A673 (cell line): ENCODE measurements around the gene TNIP1. TPM values are rescaled to one million over a fixed set of nuclear protein-coding genes. Genes with fewer than 3 reads are reported as not detected.

Experiments used
- BruUV-seq: library from RNA; stranded (reverse); fragments of 400-500 nt; replicated peaks from 2 replicates; lab custom pipeline; 2021; lab: Mats Ljungman, UMichigan
- CTCF ChIA-PET: fragments of 300-600 bp; sonication (Branson Sonifier 250); formaldehyde crosslinking; loops from one replicate; lab custom pipeline; 2022; ENCODE audit warnings: antibody characterized with exemption; lab: Charles Lee
- POLR2A ChIA-PET: fragments of 300-600 bp; sonication (Branson Sonifier 250); formaldehyde crosslinking; loops from one replicate; lab custom pipeline; 2022; ENCODE audit warnings: antibody characterized with exemption; ENCODE audit not compliant: low non-redundant PET; lab: Charles Lee
- DNase-seq: peaks from one replicate; pipeline ENCODE4 v3.0.0-alpha.2; 2015; ENCODE audit warnings: low spot score
- H3K27ac ChIP-seq: fragments of 200-600 bp; sonication (generic); 2 replicates; pipeline ENCODE4 v1.5.1; 2016; ENCODE audit warnings: mixed run types, low read depth, mild to moderate bottlenecking, mixed read lengths, antibody characterized with exemption, low read length; ENCODE audit not compliant: poor library complexity, severe bottlenecking
- H3K27me3 ChIP-seq: fragments of 200-600 bp; sonication (generic); replicated peaks from 2 replicates; pipeline ENCODE4 v1.6.1; 2017; ENCODE audit warnings: mixed run types, low read depth, mild to moderate bottlenecking, mixed read lengths, antibody characterized with exemption, low read length; ENCODE audit not compliant: insufficient read depth, poor library complexity
- H3K36me3 ChIP-seq: fragments of 200-600 bp; sonication (generic); 2 replicates; pipeline ENCODE4 v1.6.1; 2016; ENCODE audit warnings: mixed run types, mild to moderate bottlenecking, mixed read lengths, antibody characterized with exemption, low read length; ENCODE audit not compliant: insufficient read depth, poor library complexity, severe bottlenecking
- H3K4me1 ChIP-seq: fragments of 200-600 bp; sonication (generic); 2 replicates; pipeline ENCODE4 v1.6.1; 2017; ENCODE audit warnings: mixed run types, mild to moderate bottlenecking, mixed read lengths, antibody characterized with exemption, low read length; ENCODE audit not compliant: insufficient read depth, poor library complexity, severe bottlenecking
- H3K4me3 ChIP-seq: fragments of 200-600 bp; sonication (generic); 2 replicates; pipeline ENCODE4 v1.5.1; 2016; ENCODE audit warnings: low read depth, mixed run types, mild to moderate bottlenecking, mixed read lengths, low read length; ENCODE audit not compliant: poor library complexity, severe bottlenecking
- H3K9me3 ChIP-seq: fragments of 200-600 bp; sonication (generic); 2 replicates; pipeline ENCODE4 v1.6.1; 2016; ENCODE audit warnings: mixed run types, low read depth, mild to moderate bottlenecking, mixed read lengths, antibody characterized with exemption, low read length; ENCODE audit not compliant: poor library complexity, severe bottlenecking
- CTCF ChIP-seq: fragments of 300-800, 200-600 bp; sonication (generic); conservative IDR thresholded peaks from 2 replicates; pipeline ENCODE4 v1.5.1; 2017; ENCODE audit warnings: low read depth, mild to moderate bottlenecking, antibody characterized with exemption, low read length, moderate library complexity, mixed read lengths
- EZH2 ChIP-seq: fragments of 200-600 bp; sonication (generic); IDR thresholded peaks from 2 replicates; pipeline ENCODE4 v1.6.1; 2017; ENCODE audit warnings: borderline replicate concordance, low read depth, mild to moderate bottlenecking, mixed read lengths, antibody characterized with exemption, low read length; ENCODE audit not compliant: poor library complexity, severe bottlenecking
- intact Hi-C: fragments of 100-400 bp; cut with micrococcal nuclease; formaldehyde crosslinking; loops from one replicate; pipeline ENCODE4 v1.10.0; 2022; ENCODE audit not compliant: unreplicated experiment
- total RNA-seq: library from RNA; stranded (reverse); gene quantifications from 2 replicates; pipeline ENCODE4 v1.2.3, GENCODE V29; 2021

TNIP1 gene
- total RNA-seq, 1 experiment from 2014 or later = 33.3 TPM

GRCh38 chr5:151071848-151072629, 8.8 kb downstream of the TNIP1 start:
- no peak for DNase-seq

GRCh38 chr5:151071021-151071420, 9.8 kb downstream of the TNIP1 start:
- CTCF ChIA-PET = no interaction called here
- Histone ChIP-seq H3K4me1 (no peaks in the 10 kb centered on the region), H3K27ac (no peak overlapping the region), H3K4me3 (no peak overlapping the region), H3K27me3 (no peaks in the 10 kb centered on the region), H3K9me3 (no peaks in the 10 kb centered on the region), H3K36me3 (no peaks in the 10 kb centered on the region)
- POLR2A ChIA-PET = no interaction called here
- DNase-seq = no peak
- TF ChIP-seq CTCF (no peak), EZH2 (no peak)
- BruUV-seq = no TSS peak
- intact Hi-C loops = no loop called here

More at GRCh38 chr5:151071848-151072629, 8.8 kb downstream of the TNIP1 start:
- Histone ChIP-seq H3K4me1 (no peaks in the 10 kb centered on the region), H3K27me3 (no peaks in the 10 kb centered on the region), H3K4me3 (no peak overlapping the region), H3K27ac (no peak overlapping the region), H3K9me3 (no peaks in the 10 kb centered on the region), H3K36me3 (no peaks in the 10 kb centered on the region)
- POLR2A ChIA-PET = no interaction called here
- TF ChIP-seq CTCF = no peak
- TF ChIP-seq EZH2 = no peak
- BruUV-seq = no TSS peak
- CTCF ChIA-PET = no interaction called here
- intact Hi-C loops = no loop called here

GRCh38 chr5:151070449-151070848, 10.4 kb downstream of the TNIP1 start:
- DNase-seq = no peak
- no peaks in the 10 kb centered on the region for H3K36me3 ChIP-seq
- no peaks in the 10 kb centered on the region for H3K9me3 ChIP-seq
- no peak for TF ChIP-seq EZH2
- no peak for TF ChIP-seq CTCF
- CTCF ChIA-PET = no interaction called here
- no peak overlapping the region for H3K27ac ChIP-seq
- no peaks in the 10 kb centered on the region for H3K27me3 ChIP-seq
- POLR2A ChIA-PET = no interaction called here
- H3K4me3 ChIP-seq = no peak overlapping the region
- BruUV-seq = no TSS peak
- intact Hi-C loops = no loop called here
- no peaks in the 10 kb centered on the region for H3K4me1 ChIP-seq
